ENCODE data around the gene LMNB1. TPM values are rescaled to one million over a fixed set of nuclear protein-coding genes. Genes with fewer than 3 reads are reported as not detected.

LMNB1 gene
- total RNA-seq, 1 experiment from 2014 or later: 211 TPM

DNA sequence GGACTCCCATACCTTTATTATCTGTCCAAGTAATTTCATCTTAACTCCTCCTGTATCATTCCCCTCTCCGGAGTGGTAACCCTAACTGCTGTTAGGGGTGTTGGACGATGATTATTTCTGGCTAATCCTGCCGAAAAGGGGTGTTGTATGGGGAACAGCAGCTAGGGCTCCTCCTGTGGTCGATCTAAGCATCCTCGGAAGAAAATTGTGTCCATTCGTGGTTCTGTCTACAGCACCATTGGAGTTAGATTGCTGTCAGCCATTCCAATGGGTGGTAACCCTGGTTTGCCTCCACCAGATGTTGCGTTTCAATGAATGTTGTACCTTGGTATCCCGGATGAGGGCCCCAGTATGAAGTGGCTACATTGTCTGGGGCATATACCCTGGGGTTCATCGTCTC is 35.6 kb upstream of the LMNB1 start:
- Histone ChIP-seq H2BK20ac (ENCODE audit: low read depth, low read length, poor library complexity, severe bottlenecking) (no peak overlapping the region), H3K56ac (ENCODE audit: insufficient read length, low read depth, low read length) (no peak overlapping the region), H3K23me2 (ENCODE audit: insufficient read length, low read depth, low read length, poor library complexity, severe bottlenecking) (no peaks in the 10 kb centered on the region), H2BK5ac (ENCODE audit: insufficient read length, low read length) (no peak overlapping the region), H3K9ac (ENCODE audit: extremely low read depth, insufficient read length, low read length) (no peak overlapping the region), H2AFZ (ENCODE audit: low read length) (no peak overlapping the region), H3T11ph (ENCODE audit: low read length) (no peak overlapping the region), H4K91ac (ENCODE audit: insufficient read length, low read depth, low read length) (no peak overlapping the region), H2BK12ac (ENCODE audit: insufficient read length, low read depth, low read length) (no peak overlapping the region), H3K27ac (ENCODE audit: insufficient read length, low read depth, low read length) (no peak overlapping the region), H3K4me2 (ENCODE audit: insufficient read depth, insufficient read length, low read length) (no peak overlapping the region), H3K4me1 (ENCODE audit: insufficient read depth, low read length) (no peaks in the 10 kb centered on the region), H2AK5ac (ENCODE audit: insufficient read length, low read length) (no peak overlapping the region), H3K4ac (ENCODE audit: low read depth, low read length) (no peak overlapping the region), H3K79me1 (ENCODE audit: insufficient read depth, low read depth, low read length, poor library complexity, severe bottlenecking) (no peaks in the 10 kb centered on the region), H2BK120ac (ENCODE audit: low read depth, low read length, poor library complexity, severe bottlenecking) (no peak overlapping the region), H2BK15ac (ENCODE audit: low read depth, low read length) (no peak overlapping the region), H3K23ac (ENCODE audit: insufficient read length, low read depth, low read length) (no peak overlapping the region), H3K79me2 (ENCODE audit: insufficient read depth, low read length) (no peaks in the 10 kb centered on the region), H3K27me3 (ENCODE audit: insufficient read depth, low read length) (no peaks in the 10 kb centered on the region), H3K18ac (ENCODE audit: insufficient read length, low read depth, low read length) (no peak overlapping the region), H4K20me1 (ENCODE audit: control insufficient read depth, insufficient read depth, insufficient read length) (no peaks in the 10 kb centered on the region), H3K9me3 (ENCODE audit: control insufficient read depth, low read depth, low read length) (no peaks in the 10 kb centered on the region), H4K8ac (replicated peaks; ENCODE audit: insufficient read length, low read depth, low read length) (no peak overlapping the region), H3K14ac (ENCODE audit: insufficient read depth, low read length) (no peak overlapping the region), H4K5ac (ENCODE audit: insufficient read length, low read depth, low read length) (no peak overlapping the region)
- no peak overlapping the region for H3K27ac Mint-ChIP-seq
- H3K4me3 Mint-ChIP-seq: no peak overlapping the region
- no peaks in the 10 kb centered on the region for H3K36me3 Mint-ChIP-seq (ENCODE audit: insufficient read depth in 1 of 3, low read depth in 3 of 3)
- H3K27me3 Mint-ChIP-seq (ENCODE audit: low read depth): no peaks in the 10 kb centered on the region
- no peak for DNase-seq
- TF ChIP-seq, protein P1, sequence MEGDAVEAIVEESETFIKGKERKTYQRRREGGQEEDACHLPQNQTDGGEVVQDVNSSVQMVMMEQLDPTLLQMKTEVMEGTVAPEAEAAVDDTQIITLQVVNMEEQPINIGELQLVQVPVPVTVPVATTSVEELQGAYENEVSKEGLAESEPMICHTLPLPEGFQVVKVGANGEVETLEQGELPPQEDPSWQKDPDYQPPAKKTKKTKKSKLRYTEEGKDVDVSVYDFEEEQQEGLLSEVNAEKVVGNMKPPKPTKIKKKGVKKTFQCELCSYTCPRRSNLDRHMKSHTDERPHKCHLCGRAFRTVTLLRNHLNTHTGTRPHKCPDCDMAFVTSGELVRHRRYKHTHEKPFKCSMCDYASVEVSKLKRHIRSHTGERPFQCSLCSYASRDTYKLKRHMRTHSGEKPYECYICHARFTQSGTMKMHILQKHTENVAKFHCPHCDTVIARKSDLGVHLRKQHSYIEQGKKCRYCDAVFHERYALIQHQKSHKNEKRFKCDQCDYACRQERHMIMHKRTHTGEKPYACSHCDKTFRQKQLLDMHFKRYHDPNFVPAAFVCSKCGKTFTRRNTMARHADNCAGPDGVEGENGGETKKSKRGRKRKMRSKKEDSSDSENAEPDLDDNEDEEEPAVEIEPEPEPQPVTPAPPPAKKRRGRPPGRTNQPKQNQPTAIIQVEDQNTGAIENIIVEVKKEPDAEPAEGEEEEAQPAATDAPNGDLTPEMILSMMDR (conservative IDR thresholded peaks at IDR 0.05): peak; percentile 35
- peaks cover 12 to 13% of the 10 kb centered on the region in 2 experiments for H3K4me1 Mint-ChIP-seq
- no peaks in the 10 kb centered on the region for H3K9me3 Mint-ChIP-seq
- WGBS (ENCODE audit: extremely low coverage, insufficient read length, low lambda C conversion rate): no CpG with 5 or more reads among the region's 9 CpGs

Data from H9 (cell line).